Measurements from ENCODE around the gene PRDX5. TPM values are rescaled to one million over a fixed set of nuclear protein-coding genes. Genes with fewer than 3 reads are reported as not detected.

Gene PRDX5
- total and polyA plus RNA-seq, 8 donors = 9.3 to 725 (median 245) TPM

- Histone ChIP-seq H3K9me3 (no peaks in the 10 kb centered on the region), H3K4me3 (no peak overlapping the region), H3K4me1 (peaks cover 8 to 16% (median 10%) of the 10 kb centered on the region in 4 donors), H3K27ac (no peak overlapping the region), H3K27me3 (no peaks in the 10 kb centered on the region), H3K36me3 (peaks cover 71 to 97% (median 96%) of the 10 kb centered on the region in 4 donors)
- intact Hi-C loops (cut with DNase I; ENCODE audit: low total_unique reads) = no loop called here
- no peak for DNase-seq
- no peak for TF ChIP-seq POLR2A (IDR thresholded peaks at IDR 0.05)
- TF ChIP-seq CTCF (IDR thresholded peaks at IDR 0.05) = no peak
- no peak for TF ChIP-seq EP300 (IDR thresholded peaks at IDR 0.05)
- no peak for TF ChIP-seq POLR2AphosphoS5 (IDR thresholded peaks at IDR 0.05)
- 83 to 91% (median 87%) methylated on average over 4 of the region's 4 CpGs for WGBS, 5 donors
These were observed 47.0 kb downstream of the PRDX5 start for GRCh38 chr11:64364911-64365310.

- H3K27me3 ChIP-seq = no peaks in the 10 kb centered on the region
- H3K4me1 ChIP-seq = no peaks in the 10 kb centered on the region
- no peak for TF ChIP-seq EP300 (IDR thresholded peaks at IDR 0.05)
- no peak for TF ChIP-seq CTCF (IDR thresholded peaks at IDR 0.05)
- TF ChIP-seq POLR2A (IDR thresholded peaks at IDR 0.05) = no peak
- TF ChIP-seq POLR2AphosphoS5 (IDR thresholded peaks at IDR 0.05) = no peak
- no peak overlapping the region for H3K4me3 ChIP-seq
- no peak for DNase-seq
- WGBS, 5 donors = 86 to 97% (median 90%) methylated on average over 1 of the region's 1 CpG
- H3K27ac ChIP-seq = no peak overlapping the region
- intact Hi-C loops (cut with DNase I; ENCODE audit: low total_unique reads) = no loop called here
- H3K9me3 ChIP-seq = no peaks in the 10 kb centered on the region
- H3K36me3 ChIP-seq = peaks cover 71 to 100% (median 99%) of the 10 kb centered on the region in 4 donors
These were observed 48.8 kb downstream of the PRDX5 start for GRCh38 chr11:64366751-64367150.

- Histone ChIP-seq H3K27me3 (no peaks in the 10 kb centered on the region), H3K36me3 (peaks cover 60 to 90% (median 86%) of the 10 kb centered on the region in 4 donors), H3K9me3 (no peaks in the 10 kb centered on the region), H3K4me1 (peaks cover 0 to 4% (median 0%) of the 10 kb centered on the region in 4 donors), H3K27ac (no peak overlapping the region), H3K4me3 (no peak overlapping the region)
- intact Hi-C loops (cut with DNase I; ENCODE audit: low total_unique reads) = no loop called here
- 87 to 91% (median 90%) methylated on average over 35 to 46 of the region's 46 CpGs for WGBS, 5 donors
- TF ChIP-seq EP300 (IDR thresholded peaks at IDR 0.05) = no peak
- no peak for TF ChIP-seq POLR2AphosphoS5 (IDR thresholded peaks at IDR 0.05)
- TF ChIP-seq POLR2A (IDR thresholded peaks at IDR 0.05) = no peak
- TF ChIP-seq CTCF (IDR thresholded peaks at IDR 0.05) = no peak
- no peak for DNase-seq
These were observed 50.2 kb downstream of the PRDX5 start for GRCh38 chr11:64367931-64368672.

- intact Hi-C loops (cut with DNase I; ENCODE audit: low total_unique reads) = no loop called here
- DNase-seq = no peak
- Histone ChIP-seq H3K4me3 (no peak overlapping the region), H3K36me3 (peaks cover 56 to 84% (median 81%) of the 10 kb centered on the region in 4 donors), H3K4me1 (peaks cover 0 to 4% (median 0%) of the 10 kb centered on the region in 4 donors), H3K9me3 (no peaks in the 10 kb centered on the region), H3K27ac (no peak overlapping the region), H3K27me3 (no peaks in the 10 kb centered on the region)
- 88 to 95% (median 91%) methylated on average over 21 to 28 of the region's 28 CpGs for WGBS, 5 donors
- TF ChIP-seq POLR2A (IDR thresholded peaks at IDR 0.05) (no peak), EP300 (IDR thresholded peaks at IDR 0.05) (no peak)
These were observed 50.8 kb downstream of the PRDX5 start for GRCh38 chr11:64368673-64369074.

All from stomach (tissue), 9 donors.